Chondrocyte (in vitro differentiated cells): ENCODE data around the gene MRPL3. TPM values are rescaled to one million over a fixed set of nuclear protein-coding genes. Genes with fewer than 3 reads are reported as not detected.

Experiments
- DNase-seq: peaks from one replicate; pipeline ENCODE4 v3.0.0; 2021; ENCODE audit warnings: mixed read lengths, low spot score
- H3K27ac Mint-ChIP-seq: one replicate; pipeline ENCODE4 v1.8.0; 2021; ENCODE audit warnings: mild to moderate bottlenecking, moderate library complexity, mixed read lengths; ENCODE audit not compliant: unreplicated experiment
- H3K27me3 Mint-ChIP-seq: 2 replicates; pipeline ENCODE4 v1.8.0; 2021; ENCODE audit warnings: low read depth, mixed read lengths
- H3K36me3 Mint-ChIP-seq: 2 replicates; pipeline ENCODE4 v1.8.0; 2021; ENCODE audit warnings: low read depth, mixed read lengths
- H3K4me1 Mint-ChIP-seq: 2 replicates; pipeline ENCODE4 v1.8.0; 2021; ENCODE audit warnings: low read depth, mild to moderate bottlenecking, mixed read lengths
- H3K4me3 Mint-ChIP-seq: one replicate; pipeline ENCODE4 v1.8.0; 2021; ENCODE audit warnings: mild to moderate bottlenecking, moderate library complexity, mixed read lengths; ENCODE audit not compliant: unreplicated experiment
- H3K9me3 Mint-ChIP-seq: 2 replicates; pipeline ENCODE4 v1.8.0; 2021; ENCODE audit warnings: low read depth, mixed read lengths
- CTCF ChIP-seq: fragments of 200-600 bp; sonication (generic); IDR thresholded peaks from 2 replicates; pipeline ENCODE4 v1.5.0; 2021; ENCODE audit warnings: antibody characterized with exemption, mild to moderate bottlenecking, moderate library complexity
- total RNA-seq: library from RNA; stranded (reverse); gene quantifications from 3 replicates; pipeline ENCODE4 v1.2.1, GENCODE V29; 2021

The MRPL3 gene
- total RNA-seq, 1 donor from 2014 or later, result 58.0 TPM

GRCh38 chr3:131453533-131453932 is 49.2 kb downstream of the MRPL3 start:
- Mint-ChIP-seq H3K27me3 (no peaks in the 10 kb centered on the region), H3K27ac (no peak overlapping the region), H3K4me3 (no peak overlapping the region), H3K9me3 (peaks cover 6% of the 10 kb centered on the region), H3K4me1 (no peaks in the 10 kb centered on the region), H3K36me3 (no peaks in the 10 kb centered on the region)
- TF ChIP-seq CTCF, result no peak
- no peak for DNase-seq

DNA sequence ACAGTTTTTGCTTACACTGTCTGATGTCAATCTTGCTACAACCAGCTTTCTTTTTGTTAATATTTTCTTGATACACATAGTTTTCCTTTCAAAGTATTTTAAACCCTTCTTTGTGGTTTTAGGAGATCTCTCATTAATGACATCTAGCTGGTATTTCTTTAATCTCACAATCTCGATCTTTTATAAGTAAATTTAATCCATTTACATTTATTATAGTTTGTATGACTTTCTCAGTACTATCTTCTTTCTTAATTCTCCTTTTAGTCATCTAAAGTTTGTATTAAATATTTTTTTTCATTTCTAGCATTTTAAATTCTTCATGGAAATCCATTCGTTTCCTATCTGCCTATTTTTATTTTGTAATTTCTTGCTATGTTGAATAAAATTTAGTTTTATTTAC is 55.4 kb downstream of the MRPL3 start:
- Mint-ChIP-seq H3K4me1 (no peaks in the 10 kb centered on the region), H3K27ac (no peak overlapping the region), H3K27me3 (no peaks in the 10 kb centered on the region), H3K4me3 (no peak overlapping the region), H3K9me3 (peaks cover 13% of the 10 kb centered on the region), H3K36me3 (no peaks in the 10 kb centered on the region)
- DNase-seq, result no peak
- TF ChIP-seq CTCF, result no peak

DNA sequence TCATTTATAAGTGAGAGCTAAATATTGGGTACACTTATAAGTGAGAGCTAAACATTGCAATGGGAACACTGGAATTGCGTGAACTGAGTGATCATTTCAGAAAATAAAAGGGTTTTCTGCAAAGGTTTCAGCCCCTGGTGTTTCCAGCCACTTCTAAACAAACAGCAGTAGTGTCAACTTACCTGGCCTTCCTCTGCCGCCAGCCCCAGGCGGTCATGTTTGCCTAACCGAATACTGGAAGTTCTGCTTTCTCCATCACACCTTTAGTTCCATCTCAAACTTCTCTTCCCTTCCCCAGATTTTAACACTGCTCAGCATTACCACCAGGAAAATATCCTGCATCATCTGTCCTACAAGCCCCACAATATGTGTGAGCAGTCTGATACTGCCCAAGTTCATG is 58.6 kb downstream of the MRPL3 start:
- TF ChIP-seq CTCF, result no peak
- Mint-ChIP-seq H3K36me3 (no peaks in the 10 kb centered on the region), H3K27ac (no peak overlapping the region), H3K9me3 (peaks cover 10% of the 10 kb centered on the region), H3K4me1 (no peaks in the 10 kb centered on the region), H3K4me3 (no peak overlapping the region), H3K27me3 (peaks cover 4% of the 10 kb centered on the region)
- no peak for DNase-seq

- Mint-ChIP-seq H3K4me3 (no peak overlapping the region), H3K36me3 (no peaks in the 10 kb centered on the region), H3K27ac (no peak overlapping the region), H3K9me3 (peaks cover 2% of the 10 kb centered on the region), H3K27me3 (peaks cover 20% of the 10 kb centered on the region), H3K4me1 (no peaks in the 10 kb centered on the region)
- DNase-seq, result no peak
- no peak for TF ChIP-seq CTCF
Measured at GRCh38 chr3:131439084-131439483, 63.7 kb downstream of the MRPL3 start.

GRCh38 chr3:131435000-131435399 is 67.8 kb downstream of the MRPL3 start:
- Mint-ChIP-seq H3K27me3 (peaks cover 19% of the 10 kb centered on the region), H3K9me3 (peaks cover 2% of the 10 kb centered on the region), H3K4me1 (no peaks in the 10 kb centered on the region), H3K4me3 (no peak overlapping the region), H3K27ac (no peak overlapping the region), H3K36me3 (no peaks in the 10 kb centered on the region)
- no peak for TF ChIP-seq CTCF
- no peak for DNase-seq
